Astrocyte of the cerebellum (primary cell): Measurements from ENCODE around the gene APLP2.

Experiments used
- DNase-seq: peaks from one replicate; pipeline ENCODE4 v3.0.0-alpha.2; 2011; ENCODE audit warnings: low read depth
- H3K4me3 ChIP-seq: 2 replicates; pipeline ENCODE4 v1.5.1; 2011; ENCODE audit warnings: mild to moderate bottlenecking, low read depth, low read length, moderate library complexity
- in situ Hi-C: cut with HindIII; loops from 2 replicates; pipeline ENCODE4 v1.10.0; 2017; ENCODE audit warnings: low sequenced_read_pairs
- TF ChIP-seq, protein P1 (sequence below): IDR thresholded peaks from 2 replicates; pipeline ENCODE4 v1.5.1; 2012; ENCODE audit warnings: low read length, low read depth, moderate library complexity, mild to moderate bottlenecking; ENCODE audit errors: missing control alignments

The APLP2 gene

DNA sequence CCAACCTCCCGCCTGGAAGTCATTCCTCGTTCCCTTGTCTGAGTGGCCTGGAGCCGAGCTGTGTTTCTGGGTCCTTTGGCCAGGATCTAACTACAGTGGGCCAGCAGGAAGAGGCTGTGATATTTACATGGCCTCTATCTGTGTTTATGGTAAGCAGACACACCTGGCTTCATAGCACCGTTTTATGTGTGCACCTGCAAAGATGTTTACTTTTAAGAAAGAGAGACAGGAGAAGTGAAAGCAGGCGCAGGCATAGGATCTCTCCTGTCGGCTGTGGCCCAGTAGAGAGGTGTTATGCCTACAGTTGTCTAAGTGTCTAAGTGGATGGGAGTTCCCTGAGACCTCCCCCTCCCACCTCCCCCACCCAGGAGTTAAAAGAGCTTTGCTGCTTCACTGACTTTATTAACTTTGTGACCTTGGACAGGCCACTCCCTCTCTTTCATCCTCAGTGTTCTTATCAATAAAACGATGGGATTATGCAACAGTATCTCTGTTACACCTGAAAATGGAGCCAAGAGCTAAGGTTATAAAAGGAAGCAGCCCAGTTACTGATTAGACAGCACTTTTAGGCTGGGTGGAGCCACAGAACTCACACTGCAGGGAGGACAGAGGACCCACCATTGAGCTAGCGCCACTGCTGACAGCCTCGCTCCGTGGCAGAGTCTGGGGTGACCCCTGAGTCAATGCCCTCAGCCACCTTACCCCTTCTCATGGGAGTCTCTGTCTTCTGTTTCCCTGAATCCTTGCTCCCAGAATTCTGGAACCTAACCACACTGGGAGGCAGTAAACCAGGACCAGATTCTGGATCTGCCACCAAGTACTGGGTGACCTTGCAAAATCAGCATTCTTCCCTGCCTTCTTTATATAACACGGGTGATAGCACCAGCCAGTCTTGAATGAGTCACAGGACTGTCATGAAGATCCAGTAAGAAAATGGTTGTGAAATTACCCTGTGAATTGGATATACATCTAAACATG lies 111.9 kb downstream of the APLP2 start:
- no peak for DNase-seq
- no peak overlapping the region for H3K4me3 ChIP-seq
- TF ChIP-seq, protein P1, sequence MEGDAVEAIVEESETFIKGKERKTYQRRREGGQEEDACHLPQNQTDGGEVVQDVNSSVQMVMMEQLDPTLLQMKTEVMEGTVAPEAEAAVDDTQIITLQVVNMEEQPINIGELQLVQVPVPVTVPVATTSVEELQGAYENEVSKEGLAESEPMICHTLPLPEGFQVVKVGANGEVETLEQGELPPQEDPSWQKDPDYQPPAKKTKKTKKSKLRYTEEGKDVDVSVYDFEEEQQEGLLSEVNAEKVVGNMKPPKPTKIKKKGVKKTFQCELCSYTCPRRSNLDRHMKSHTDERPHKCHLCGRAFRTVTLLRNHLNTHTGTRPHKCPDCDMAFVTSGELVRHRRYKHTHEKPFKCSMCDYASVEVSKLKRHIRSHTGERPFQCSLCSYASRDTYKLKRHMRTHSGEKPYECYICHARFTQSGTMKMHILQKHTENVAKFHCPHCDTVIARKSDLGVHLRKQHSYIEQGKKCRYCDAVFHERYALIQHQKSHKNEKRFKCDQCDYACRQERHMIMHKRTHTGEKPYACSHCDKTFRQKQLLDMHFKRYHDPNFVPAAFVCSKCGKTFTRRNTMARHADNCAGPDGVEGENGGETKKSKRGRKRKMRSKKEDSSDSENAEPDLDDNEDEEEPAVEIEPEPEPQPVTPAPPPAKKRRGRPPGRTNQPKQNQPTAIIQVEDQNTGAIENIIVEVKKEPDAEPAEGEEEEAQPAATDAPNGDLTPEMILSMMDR = no peak
- in situ Hi-C loops = no loop called here

DNA sequence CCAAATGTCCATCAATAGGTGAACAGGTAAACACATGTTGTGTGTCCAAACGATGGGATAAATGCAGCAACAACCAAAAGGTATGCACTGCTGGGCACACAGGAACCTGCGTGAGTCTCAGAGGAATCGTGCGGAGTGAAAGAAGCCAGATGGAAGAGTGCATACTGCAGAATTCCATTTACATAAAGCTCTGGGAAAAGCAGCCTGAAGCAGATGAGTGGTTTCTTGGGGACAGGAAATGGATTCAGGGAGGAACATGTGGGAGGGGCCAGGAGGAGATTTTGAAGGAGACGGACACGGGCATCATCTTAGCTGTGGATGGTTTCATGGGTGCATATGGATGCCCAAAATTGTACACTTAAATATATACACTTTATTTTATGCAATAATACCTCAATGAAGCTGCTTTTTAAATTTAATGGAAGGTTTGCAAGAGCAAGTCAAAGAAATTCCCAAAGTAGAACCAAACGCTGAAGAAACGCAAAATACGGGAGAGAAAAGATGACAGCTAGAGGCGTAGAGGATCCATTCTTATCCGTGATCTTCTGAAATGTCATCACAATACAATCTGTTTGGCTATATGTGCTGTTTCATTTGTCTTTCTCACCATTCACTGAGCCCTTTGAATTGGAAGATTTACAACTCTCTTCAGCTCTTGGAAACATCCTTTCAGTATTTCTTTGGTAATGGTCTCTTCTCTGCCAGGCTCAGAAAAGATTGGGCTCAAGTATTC lies 114.3 kb downstream of the APLP2 start:
- in situ Hi-C loops = no loop called here
- H3K4me3 ChIP-seq = no peak overlapping the region
- TF ChIP-seq, protein P1 = no peak
- no peak for DNase-seq

GRCh38 chr11:130187096-130187495 lies 117.4 kb downstream of the APLP2 start:
- in situ Hi-C loops = no loop called here
- DNase-seq = no peak
- TF ChIP-seq, protein P1 = no peak
- H3K4me3 ChIP-seq = no peak overlapping the region

- in situ Hi-C loops = no loop called here
- TF ChIP-seq, protein P1 = no peak
- no peak overlapping the region for H3K4me3 ChIP-seq
- no peak for DNase-seq
Observed at GRCh38 chr11:130188047-130188446, 118.4 kb downstream of the APLP2 start.

GRCh38 chr11:130188585-130189347 lies 119.1 kb downstream of the APLP2 start:
- no peak overlapping the region for H3K4me3 ChIP-seq
- TF ChIP-seq, protein P1 = no peak
- in situ Hi-C loops = no loop called here
- DNase-seq = no peak
